ENCODE data around the gene CACHD1. TPM values are rescaled to one million over a fixed set of nuclear protein-coding genes. Genes with fewer than 3 reads are reported as not detected.

The CACHD1 gene
- total and polyA plus RNA-seq, 2 of the 4 experiments (the other 2 are of a cell fraction), result 2.9 to 5.9 TPM

DNA sequence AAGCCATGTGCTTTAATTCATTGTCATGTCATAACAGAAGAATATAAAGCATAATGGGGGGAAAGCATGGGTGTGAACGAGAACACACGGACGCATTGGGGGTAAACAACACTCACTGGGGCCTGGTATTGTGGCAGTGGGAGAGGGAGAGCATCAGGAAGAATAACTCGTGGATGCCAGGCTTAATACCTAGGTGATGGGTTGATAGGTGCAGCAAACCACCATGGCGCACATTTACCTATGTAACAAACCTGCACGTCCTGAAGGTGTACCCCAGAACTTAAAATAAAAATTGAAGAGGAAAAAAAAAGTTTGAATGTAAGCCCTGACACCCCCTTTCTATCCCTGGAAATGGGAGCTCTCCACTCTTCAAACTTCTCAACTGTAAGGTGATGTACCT lies 34.9 kb upstream of the CACHD1 start:
- no peak overlapping the region for H2BK120ac ChIP-seq (ENCODE audit: low read depth, low read length)

More for the DNA sequence above, 34.9 kb upstream of the CACHD1 start:
- Histone ChIP-seq H3K18ac (ENCODE audit: low read depth, low read length) (no peak overlapping the region), H3K4me1 (ENCODE audit: control insufficient read depth, insufficient read depth, low read length) (no peaks in the 10 kb centered on the region), H3K23ac (ENCODE audit: low read depth, low read length) (no peak overlapping the region), H4K91ac (ENCODE audit: insufficient read depth, low read depth, low read length) (no peak overlapping the region), H3K4me2 (ENCODE audit: low read depth, low read length) (no peak overlapping the region), H2AK9ac (replicated peaks; ENCODE audit: low read depth, low read length, poor library complexity) (no peak overlapping the region), H3K9me3 (ENCODE audit: control insufficient read depth, insufficient read depth, low read length) (no peaks in the 10 kb centered on the region), H3K56ac (ENCODE audit: extremely low read depth, insufficient read depth, low read length) (no peak overlapping the region), H4K5ac (ENCODE audit: low read depth, low read length) (no peak overlapping the region), H4K8ac (ENCODE audit: low read depth in 2 of 2, low read length in 2 of 2) (no peak overlapping the region), H3K36me3 (ENCODE audit: control insufficient read depth, insufficient read depth, low read length) (no peaks in the 10 kb centered on the region), H3K4me3 (ENCODE audit: insufficient read depth, low read depth, low read length) (no peak overlapping the region), H2BK5ac (ENCODE audit: low read depth, low read length, poor library complexity, severe bottlenecking) (no peak overlapping the region), H3K14ac (replicated peaks; ENCODE audit: low read depth, low read length) (no peak overlapping the region), H3K9ac (ENCODE audit: low read depth, low read length) (no peak overlapping the region), H3K27ac (ENCODE audit: insufficient read depth, low read length) (no peak overlapping the region), H2BK20ac (ENCODE audit: low read depth, low read length) (no peak overlapping the region), H2AK5ac (ENCODE audit: low read depth, low read length) (no peak overlapping the region), H3K9me1 (ENCODE audit: insufficient read depth, low read length) (no peaks in the 10 kb centered on the region), H3K79me1 (ENCODE audit: low read depth in 1 of 2, low read length in 2 of 2) (no peaks in the 10 kb centered on the region), H2BK15ac (ENCODE audit: low read depth, low read length) (no peak overlapping the region), H3K27me3 (ENCODE audit: control insufficient read depth, insufficient read depth, low read length) (peaks cover 6% of the 10 kb centered on the region), H4K20me1 (ENCODE audit: insufficient read depth, low read length) (no peaks in the 10 kb centered on the region), H2AFZ (replicated peaks; ENCODE audit: low read length, poor library complexity) (no peak overlapping the region), H3K4ac (ENCODE audit: low read depth, low read length) (no peak overlapping the region)
- DNase-seq (no peak), ATAC-seq (ENCODE audit: low read depth) (no peak)
- no TSS peak for BruUV-seq (replicated peaks)
- intact Hi-C loops (cut with micrococcal nuclease) (no loop called here), in situ Hi-C loops (cut with MboI; ENCODE audit: low sequenced_read_pairs) (no loop called here), dilution Hi-C loops (cut with HindIII; ENCODE audit: low sequenced_read_pairs, unreplicated experiment) (no loop called here)
- WGBS, 2 experiments (ENCODE audit: extremely low coverage in 2 of 2, insufficient read length in 1 of 2), result no CpG with 5 or more reads among the region's 6 CpGs
- CTCF ChIA-PET, result no interaction called here
- POLR2A ChIA-PET (ENCODE audit: unreplicated experiment), result no interaction called here
- TF ChIP-seq CHD1 (IDR thresholded peaks at IDR 0.05; ENCODE audit: low read depth, low read length) (no peak), RAD21 (IDR thresholded peaks at IDR 0.05; ENCODE audit: low read length) (no peak), CTCF (conservative IDR thresholded peaks at IDR 0.05; ENCODE audit: low read depth, low read length) (no peak)
